ENCODE data around the gene PRMT2. TPM values are rescaled to one million over a fixed set of nuclear protein-coding genes. Genes with fewer than 3 reads are reported as not detected.
"Not testable (repeated sequence)": the region's sequence is repeated elsewhere in the genome, so short reads cannot be mapped to it uniquely, and the experiment has no call there.

Gene PRMT2
- total and polyA plus RNA-seq, 2 donors: 83.9 to 98.8 TPM

- H3K27me3 ChIP-seq (ENCODE audit: control insufficient read depth in 2 of 2, insufficient read depth in 1 of 2, low read length in 1 of 2); H3K4me1 ChIP-seq (ENCODE audit: control insufficient read depth in 2 of 2, insufficient read depth in 2 of 2, low read length in 2 of 2); H3K36me3 ChIP-seq (ENCODE audit: control insufficient read depth in 2 of 2, insufficient read depth in 2 of 2, low read length in 1 of 2); H3K27ac ChIP-seq (ENCODE audit: low read depth in 1 of 2, low read length in 1 of 2); DNase-seq (ENCODE audit: low read depth in 6 of 9, low spot score in 9 of 9); H3K4me3 ChIP-seq (ENCODE audit: low read length in 2 of 2); H3K9me3 ChIP-seq (ENCODE audit: control insufficient read depth in 2 of 2, insufficient read depth in 1 of 2, low read length in 1 of 2): not testable (repeated sequence)
- WGBS: 85% methylated on average over 39 of the region's 81 CpGs
These were observed 63.2 kb downstream of the PRMT2 start for GRCh38 chr21:46698652-46699051.

DNA sequence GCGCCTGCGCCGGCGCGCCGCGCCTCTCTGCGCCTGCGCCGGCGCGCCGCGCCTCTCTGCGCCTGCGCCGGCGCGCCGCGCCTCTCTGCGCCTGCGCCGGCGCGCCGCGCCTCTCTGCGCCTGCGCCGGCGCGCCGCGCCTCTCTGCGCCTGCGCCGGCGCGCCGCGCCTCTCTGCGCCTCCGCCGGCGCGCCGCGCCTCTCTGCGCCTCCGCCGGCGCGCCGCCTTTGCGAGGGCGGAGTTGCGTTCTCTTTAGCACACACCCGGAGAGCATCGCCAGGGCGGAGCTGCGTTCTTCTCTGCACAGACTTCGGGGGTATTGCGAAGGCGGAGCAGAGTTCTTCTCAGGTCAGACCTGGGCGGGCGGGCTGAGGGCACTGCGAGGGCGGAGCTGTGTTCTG, 63.6 kb downstream of the PRMT2 start:
- H3K4me3 ChIP-seq (ENCODE audit: low read length in 2 of 2); H3K27ac ChIP-seq (ENCODE audit: low read depth in 1 of 2, low read length in 1 of 2); H3K36me3 ChIP-seq (ENCODE audit: control insufficient read depth in 2 of 2, insufficient read depth in 2 of 2, low read length in 1 of 2); H3K9me3 ChIP-seq (ENCODE audit: control insufficient read depth in 2 of 2, insufficient read depth in 1 of 2, low read length in 1 of 2); H3K4me1 ChIP-seq (ENCODE audit: control insufficient read depth in 2 of 2, insufficient read depth in 2 of 2, low read length in 2 of 2); H3K27me3 ChIP-seq (ENCODE audit: control insufficient read depth in 2 of 2, insufficient read depth in 1 of 2, low read length in 1 of 2); DNase-seq (ENCODE audit: low read depth in 6 of 9, low spot score in 9 of 9): not testable (repeated sequence)
- 85% methylated on average over 36 of the region's 69 CpGs for WGBS

Other genes starting within 250 kb of the PRMT2 start
- gene DIP2A, start 176.8 kb upstream of the PRMT2 start, total RNA-seq: 11.9 TPM
- 53.1 TPM for gene DIP2A, start 176.8 kb upstream of the PRMT2 start, polyA plus RNA-seq
- 36.5 TPM for gene S100B, start 30.6 kb upstream of the PRMT2 start, total RNA-seq
- gene S100B, start 30.6 kb upstream of the PRMT2 start, polyA plus RNA-seq: 46.3 TPM

Measured in thymus (tissue), 11 donors.